ENCODE data around the gene ABCA9. TPM values are rescaled to one million over a fixed set of nuclear protein-coding genes. Genes with fewer than 3 reads are reported as not detected.

Gene ABCA9
- polyA plus RNA-seq, 1 donor (not counting 4 experiments of a cell fraction or from before 2014, with no cell fraction given), result 0.17 TPM

DNA sequence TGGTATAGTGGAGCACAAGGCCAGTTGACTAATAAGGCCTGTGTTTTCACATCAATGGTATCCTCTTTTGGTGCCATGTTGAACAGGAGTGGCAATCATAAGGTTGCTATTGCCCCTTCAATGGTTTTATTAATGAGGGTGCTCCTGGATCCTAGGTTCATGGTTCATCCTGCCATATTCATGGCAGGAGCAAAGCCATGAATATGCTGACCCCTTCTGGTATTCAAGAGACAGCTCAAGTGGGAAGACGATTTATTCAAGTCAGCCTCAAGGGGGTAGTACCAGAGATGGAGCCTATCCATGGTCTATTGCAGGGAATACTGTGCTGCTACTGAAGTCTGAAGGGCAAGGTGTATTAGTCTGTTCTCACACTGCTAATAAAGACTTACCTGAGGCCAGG lies 2.6 kb downstream of the ABCA9 start:
- Histone ChIP-seq H3K9ac (ENCODE audit: control insufficient read depth, extremely low read depth, insufficient read depth, low read length) (no peak overlapping the region), H3K27ac (ENCODE audit: control insufficient read depth, insufficient read depth, low read length) (no peak overlapping the region), H3K9me3 (ENCODE audit: control insufficient read depth, low read depth, low read length) (no peaks in the 10 kb centered on the region), H3K27me3 (ENCODE audit: control insufficient read depth, extremely low read depth, insufficient read depth, low read length) (no peaks in the 10 kb centered on the region), H3K4me2 (ENCODE audit: control insufficient read depth, extremely low read depth, insufficient read depth, low read depth, low read length) (no peak overlapping the region), H3K9me1 (ENCODE audit: control insufficient read depth, extremely low read depth, insufficient read depth, low read length) (no peaks in the 10 kb centered on the region), H4K20me1 (ENCODE audit: control insufficient read depth, extremely low read depth, insufficient read depth, low read length) (no peaks in the 10 kb centered on the region), H3K36me3 (ENCODE audit: control insufficient read depth in 2 of 2, extremely low read depth in 1 of 2, insufficient read depth in 2 of 2, low read length in 2 of 2) (no peaks in the 10 kb centered on the region), H3K79me2 (ENCODE audit: control insufficient read depth, insufficient read depth, low read length) (no peaks in the 10 kb centered on the region), H3K4me3 (ENCODE audit: control insufficient read depth in 2 of 3, extremely low read depth in 1 of 3, insufficient read depth in 2 of 3, low read depth in 1 of 3, low read length in 3 of 3) (no peak overlapping the region), H2AFZ (ENCODE audit: control insufficient read depth, low read length) (no peak overlapping the region), H3K4me1 (ENCODE audit: control insufficient read depth, extremely low read depth, insufficient read depth, low read length) (no peaks in the 10 kb centered on the region)
- TF ChIP-seq, protein P1, sequence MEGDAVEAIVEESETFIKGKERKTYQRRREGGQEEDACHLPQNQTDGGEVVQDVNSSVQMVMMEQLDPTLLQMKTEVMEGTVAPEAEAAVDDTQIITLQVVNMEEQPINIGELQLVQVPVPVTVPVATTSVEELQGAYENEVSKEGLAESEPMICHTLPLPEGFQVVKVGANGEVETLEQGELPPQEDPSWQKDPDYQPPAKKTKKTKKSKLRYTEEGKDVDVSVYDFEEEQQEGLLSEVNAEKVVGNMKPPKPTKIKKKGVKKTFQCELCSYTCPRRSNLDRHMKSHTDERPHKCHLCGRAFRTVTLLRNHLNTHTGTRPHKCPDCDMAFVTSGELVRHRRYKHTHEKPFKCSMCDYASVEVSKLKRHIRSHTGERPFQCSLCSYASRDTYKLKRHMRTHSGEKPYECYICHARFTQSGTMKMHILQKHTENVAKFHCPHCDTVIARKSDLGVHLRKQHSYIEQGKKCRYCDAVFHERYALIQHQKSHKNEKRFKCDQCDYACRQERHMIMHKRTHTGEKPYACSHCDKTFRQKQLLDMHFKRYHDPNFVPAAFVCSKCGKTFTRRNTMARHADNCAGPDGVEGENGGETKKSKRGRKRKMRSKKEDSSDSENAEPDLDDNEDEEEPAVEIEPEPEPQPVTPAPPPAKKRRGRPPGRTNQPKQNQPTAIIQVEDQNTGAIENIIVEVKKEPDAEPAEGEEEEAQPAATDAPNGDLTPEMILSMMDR (optimal IDR thresholded peaks at IDR 0.05 in 1 of 3, IDR thresholded peaks at IDR 0.05 in 1 of 3, conservative IDR thresholded peaks at IDR 0.05 in 1 of 3; ENCODE audit: extremely low read depth in 1 of 3, insufficient read depth in 2 of 3, low read length in 3 of 3), result peak in 1 of 3 experiments; percentile 23
- no peak for TF ChIP-seq EZH2 (IDR thresholded peaks at IDR 0.05; ENCODE audit: low read length)
- FAIRE-seq, result no peak
- DNase-seq (ENCODE audit: low read depth, low spot score), result no peak
- dilution Hi-C loops (cut with MboI; ENCODE audit: extremely low pct_ligation_motif_present, low sequenced_read_pairs), result no loop called here

DNA sequence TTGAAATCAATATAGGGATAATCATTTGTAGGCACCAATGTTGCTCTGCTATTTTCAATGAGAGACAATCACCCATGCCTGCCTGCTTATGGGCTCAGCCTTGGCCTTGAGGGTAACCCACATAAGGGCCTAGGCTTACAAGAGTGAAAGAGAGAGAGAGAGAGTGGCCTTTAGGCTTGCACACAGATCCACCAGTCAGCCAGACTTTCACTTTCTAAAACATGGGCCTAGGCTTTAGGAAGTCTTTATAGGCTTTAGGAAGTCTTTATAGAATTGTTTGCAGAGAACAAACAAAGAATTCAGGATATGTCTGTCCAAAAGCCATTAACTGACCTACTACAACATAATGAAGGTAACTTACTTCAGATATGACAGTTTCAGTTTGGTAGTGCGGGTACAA lies 3.4 kb downstream of the ABCA9 start:
- TF ChIP-seq, protein P1 (optimal IDR thresholded peaks at IDR 0.05 in 1 of 3, IDR thresholded peaks at IDR 0.05 in 1 of 3, conservative IDR thresholded peaks at IDR 0.05 in 1 of 3; ENCODE audit: extremely low read depth in 1 of 3, insufficient read depth in 2 of 3, low read length in 3 of 3), result no peak
- no peak for TF ChIP-seq EZH2 (IDR thresholded peaks at IDR 0.05; ENCODE audit: low read length)
- H3K9ac ChIP-seq (ENCODE audit: control insufficient read depth, extremely low read depth, insufficient read depth, low read length), result no peak overlapping the region
- H3K79me2 ChIP-seq (ENCODE audit: control insufficient read depth, insufficient read depth, low read length), result no peaks in the 10 kb centered on the region
- H3K4me1 ChIP-seq (ENCODE audit: control insufficient read depth, extremely low read depth, insufficient read depth, low read length), result no peaks in the 10 kb centered on the region
- H3K4me2 ChIP-seq (ENCODE audit: control insufficient read depth, extremely low read depth, insufficient read depth, low read depth, low read length), result no peak overlapping the region
- no peaks in the 10 kb centered on the region for H3K36me3 ChIP-seq (ENCODE audit: control insufficient read depth in 2 of 2, extremely low read depth in 1 of 2, insufficient read depth in 2 of 2, low read length in 2 of 2)
- no peaks in the 10 kb centered on the region for H3K27me3 ChIP-seq (ENCODE audit: control insufficient read depth, extremely low read depth, insufficient read depth, low read length)
- H3K9me1 ChIP-seq (ENCODE audit: control insufficient read depth, extremely low read depth, insufficient read depth, low read length), result no peaks in the 10 kb centered on the region
- H3K9me3 ChIP-seq (ENCODE audit: control insufficient read depth, low read depth, low read length), result no peaks in the 10 kb centered on the region
- H3K27ac ChIP-seq (ENCODE audit: control insufficient read depth, insufficient read depth, low read length), result no peak overlapping the region
- dilution Hi-C loops (cut with MboI; ENCODE audit: extremely low pct_ligation_motif_present, low sequenced_read_pairs), result no loop called here
- no peak overlapping the region for H3K4me3 ChIP-seq (ENCODE audit: control insufficient read depth in 2 of 3, extremely low read depth in 1 of 3, insufficient read depth in 2 of 3, low read depth in 1 of 3, low read length in 3 of 3)
- FAIRE-seq (no peak), DNase-seq (ENCODE audit: low read depth, low spot score) (no peak)
- H2AFZ ChIP-seq (ENCODE audit: control insufficient read depth, low read length), result no peak overlapping the region
- no peaks in the 10 kb centered on the region for H4K20me1 ChIP-seq (ENCODE audit: control insufficient read depth, extremely low read depth, insufficient read depth, low read length)

All from keratinocyte (primary cell).